Left lung (tissue), 10 donors: Measurements from ENCODE around the gene ABCA7. TPM values are rescaled to one million over a fixed set of nuclear protein-coding genes. Genes with fewer than 3 reads are reported as not detected.
"Not testable (repeated sequence)": the region's sequence is repeated elsewhere in the genome, so short reads cannot be mapped to it uniquely, and the experiment has no call there.

Source experiments
- ATAC-seq: fragments of 200-7000 bp; cut with Tn5 transposase; one replicate; pipeline ENCODE4 v1.9.1; 2020; ENCODE audit warnings: moderate library complexity
- DNase-seq, 4 donors: peaks; one replicate each; pipeline ENCODE4 v3.0.0-alpha.2; 2013 to 2020
- H3K27ac ChIP-seq, 2 donors: fragments of 200-600 bp; sonication (generic) in 1 of 2; one replicate each; pipeline versions ENCODE4 v1.5.0 to v1.8.0; 2020 to 2021
- H3K27me3 ChIP-seq, 2 donors: fragments of 200-600 bp; sonication (generic) in 1 of 2; one replicate each; pipeline versions ENCODE4 v1.5.0 to v1.8.0; 2020 to 2021
- H3K36me3 ChIP-seq, 2 donors: fragments of 200-600 bp; sonication (generic) in 1 of 2; one replicate each; pipeline versions ENCODE4 v1.5.0 to v1.8.0; 2020 to 2021
- H3K4me1 ChIP-seq, 2 donors: fragments of 200-600 bp; one replicate each; pipeline ENCODE4 v1.8.0; 2021
- H3K4me3 ChIP-seq, 2 donors: fragments of 200-600 bp; sonication (generic) in 1 of 2; one replicate each; pipeline versions ENCODE4 v1.5.0 to v1.8.0; 2020 to 2021; ENCODE audit warnings: mild to moderate bottlenecking in 1 of 2
- H3K9me3 ChIP-seq, 2 donors: fragments of 200-600 bp; sonication (generic) in 1 of 2; one replicate each; pipeline versions ENCODE4 v1.5.0 to v1.8.0; 2020 to 2021
- intact Hi-C, 2 donors: fragments of 100-400 bp; cut with DNase I; formaldehyde crosslinking; loops; one replicate each; pipeline versions ENCODE4 v1.11.2 to v1.14.2; 2022
- polyA plus RNA-seq, 6 donors: library from polyadenylated mRNA; unstranded; fragments of 120-200 nt; gene quantifications; one replicate each; pipeline ENCODE4 v1.2.1, GENCODE V29; 2013; ENCODE audit not compliant: insufficient read length in 6 of 6
- total RNA-seq, 2 donors: library from RNA; stranded (reverse); fragmentation: NEBNext Ultra II Directional; extraction: Animal tissue kit (Norgen Biotek cat#: 25700); gene quantifications; one replicate each; pipeline ENCODE4 v1.2.1, GENCODE V29; 2021
- TF ChIP-seq, protein P1 (sequence below), 2 donors: fragments of 200-600 bp; sonication (generic) in 1 of 2; IDR thresholded peaks; one replicate each; pipeline versions ENCODE4 v1.5.0 to v1.8.0; 2021; ENCODE audit warnings: antibody characterized with exemption in 2 of 2
- donor health status: DM: no; HTN: yes; CAD: no.
- donor health status: DM: no; HTN: no; CAD: no.

The ABCA7 gene
- total and polyA plus RNA-seq, 8 donors = 3.3 to 52.2 (median 4.9) TPM

DNA sequence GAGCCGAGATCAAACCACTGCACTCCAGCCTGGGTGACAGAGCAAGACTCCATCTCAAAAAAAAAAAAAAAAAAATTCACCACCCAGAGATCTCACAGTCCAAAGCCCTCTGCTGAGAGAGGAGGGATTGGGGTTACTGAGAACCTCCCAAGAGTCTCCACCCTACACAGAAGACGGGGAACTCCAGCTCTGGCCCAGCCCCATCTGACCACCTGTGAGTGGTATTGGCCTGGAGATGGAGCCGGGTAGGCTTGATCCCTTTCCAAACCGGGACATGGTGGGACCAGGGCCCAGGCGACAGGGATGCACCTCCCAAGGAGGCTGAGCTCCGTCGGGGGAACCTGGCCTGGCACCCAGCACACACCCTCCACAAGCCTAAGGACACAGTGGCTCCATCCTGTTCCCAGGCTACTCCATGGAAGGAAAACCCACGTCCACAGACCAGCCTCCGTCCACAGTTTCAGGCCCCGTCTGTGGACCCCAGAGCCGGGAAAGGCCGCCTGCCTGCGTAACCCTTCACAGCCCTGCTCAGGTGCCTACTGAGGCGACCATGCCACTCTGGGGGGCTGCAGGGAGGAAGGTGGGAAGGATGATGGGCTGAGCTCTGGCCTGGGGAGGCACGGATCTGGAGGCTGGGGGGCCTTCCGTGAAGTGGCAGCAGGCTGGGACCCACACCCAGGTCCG is 20.8 kb upstream of the ABCA7 start:
- intact Hi-C loops = no loop called here
- Histone ChIP-seq H3K27ac (no peak overlapping the region), H3K9me3 (no peaks in the 10 kb centered on the region), H3K4me1 (peaks cover 49 to 74% of the 10 kb centered on the region in 2 donors), H3K4me3 (peak overlapping the region; percentile 71 to 91), H3K27me3 (no peaks in the 10 kb centered on the region), H3K36me3 (peaks cover 0 to 26% of the 10 kb centered on the region in 2 donors)
- ATAC-seq (no peak), DNase-seq (peak in 1 of 4 donors; percentile 67)
- TF ChIP-seq, protein P1, sequence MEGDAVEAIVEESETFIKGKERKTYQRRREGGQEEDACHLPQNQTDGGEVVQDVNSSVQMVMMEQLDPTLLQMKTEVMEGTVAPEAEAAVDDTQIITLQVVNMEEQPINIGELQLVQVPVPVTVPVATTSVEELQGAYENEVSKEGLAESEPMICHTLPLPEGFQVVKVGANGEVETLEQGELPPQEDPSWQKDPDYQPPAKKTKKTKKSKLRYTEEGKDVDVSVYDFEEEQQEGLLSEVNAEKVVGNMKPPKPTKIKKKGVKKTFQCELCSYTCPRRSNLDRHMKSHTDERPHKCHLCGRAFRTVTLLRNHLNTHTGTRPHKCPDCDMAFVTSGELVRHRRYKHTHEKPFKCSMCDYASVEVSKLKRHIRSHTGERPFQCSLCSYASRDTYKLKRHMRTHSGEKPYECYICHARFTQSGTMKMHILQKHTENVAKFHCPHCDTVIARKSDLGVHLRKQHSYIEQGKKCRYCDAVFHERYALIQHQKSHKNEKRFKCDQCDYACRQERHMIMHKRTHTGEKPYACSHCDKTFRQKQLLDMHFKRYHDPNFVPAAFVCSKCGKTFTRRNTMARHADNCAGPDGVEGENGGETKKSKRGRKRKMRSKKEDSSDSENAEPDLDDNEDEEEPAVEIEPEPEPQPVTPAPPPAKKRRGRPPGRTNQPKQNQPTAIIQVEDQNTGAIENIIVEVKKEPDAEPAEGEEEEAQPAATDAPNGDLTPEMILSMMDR (IDR thresholded peaks at IDR 0.05) = no peak

DNA sequence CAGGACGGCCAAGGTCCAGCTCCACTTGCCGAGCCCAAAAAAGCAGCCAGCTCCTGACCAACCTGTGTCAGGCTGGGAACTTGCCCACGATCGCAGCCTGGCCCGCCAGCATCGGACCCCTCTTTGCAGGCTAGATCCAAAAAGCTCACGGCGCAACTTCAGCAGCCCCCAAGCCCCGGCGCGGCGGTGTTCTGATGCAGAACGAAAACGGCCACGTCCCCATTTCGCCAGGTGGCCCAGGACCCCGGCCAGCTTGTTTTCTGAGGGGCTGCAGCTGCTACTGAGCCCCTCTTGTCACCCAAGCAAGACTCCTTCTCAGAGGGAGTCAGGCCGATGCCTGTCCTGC is 20.3 kb upstream of the ABCA7 start:
- peak overlapping the region; percentile 71 to 91 for H3K4me3 ChIP-seq
- intact Hi-C loops = no loop called here
- peaks cover 49 to 75% of the 10 kb centered on the region in 2 donors for H3K4me1 ChIP-seq
- H3K36me3 ChIP-seq = peaks cover 0 to 20% of the 10 kb centered on the region in 2 donors
- TF ChIP-seq, protein P1 (IDR thresholded peaks at IDR 0.05) = no peak
- no peak overlapping the region for H3K27ac ChIP-seq
- H3K27me3 ChIP-seq = no peaks in the 10 kb centered on the region
- no peak for ATAC-seq
- DNase-seq = peak in 1 of 4 donors; percentile 80
- H3K9me3 ChIP-seq = no peaks in the 10 kb centered on the region

DNA sequence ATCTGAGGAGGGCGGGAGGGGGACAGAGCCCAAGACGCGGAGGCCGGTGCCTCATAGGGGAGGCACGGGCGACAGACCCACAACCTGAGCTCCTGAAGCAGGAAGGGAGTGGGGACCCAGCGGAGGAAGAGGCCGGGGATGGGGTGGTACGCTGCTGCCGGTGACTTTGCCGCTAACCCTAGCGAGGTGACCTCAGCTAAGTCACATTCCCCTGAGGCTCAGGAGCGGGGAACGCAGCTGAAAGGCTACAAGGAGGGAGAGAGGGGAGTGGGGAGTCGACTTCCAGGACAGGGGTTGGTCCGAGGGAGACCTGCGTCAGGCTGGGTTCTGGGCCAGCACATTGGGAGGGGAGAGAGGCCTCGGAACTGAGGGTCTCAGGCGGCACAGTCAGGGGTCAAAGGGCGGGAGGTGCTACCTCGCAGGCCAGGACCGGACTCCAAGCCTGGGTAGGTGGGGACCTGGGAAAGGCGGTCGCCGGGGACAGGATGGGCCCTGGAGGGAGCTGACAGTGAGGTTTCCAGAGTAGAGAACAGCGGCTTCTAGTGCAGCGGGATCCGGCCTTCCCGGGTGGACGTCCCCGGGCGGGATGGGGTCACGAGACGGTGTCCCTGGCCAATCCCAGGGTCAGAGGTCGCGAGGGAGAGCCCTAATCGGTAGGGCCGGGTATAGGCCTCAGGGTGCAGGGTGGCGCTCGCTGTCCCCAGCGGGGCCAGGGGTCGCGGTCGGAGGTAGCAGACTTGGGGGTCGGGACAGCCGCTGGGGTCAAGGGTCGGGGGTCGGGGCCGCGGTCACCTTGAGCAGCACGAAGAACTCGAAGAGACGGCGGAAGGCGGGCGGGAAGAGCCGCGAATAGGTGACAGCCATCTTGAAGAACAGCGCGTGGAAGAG is 19.7 kb upstream of the ABCA7 start:
- Histone ChIP-seq H3K9me3 (no peaks in the 10 kb centered on the region), H3K36me3 (peaks cover 0 to 14% of the 10 kb centered on the region in 2 donors), H3K27ac (peak overlapping the region; percentile 89 to 97), H3K4me1 (peaks cover 49 to 79% of the 10 kb centered on the region in 2 donors), H3K4me3 (peak overlapping the region; percentile 71 to 91), H3K27me3 (no peaks in the 10 kb centered on the region)
- ATAC-seq (no peak), DNase-seq (peak in 2 of 4 donors; percentile 59 to 87)
- intact Hi-C loops = no loop called here
- TF ChIP-seq, protein P1 (IDR thresholded peaks at IDR 0.05) = no peak

DNA sequence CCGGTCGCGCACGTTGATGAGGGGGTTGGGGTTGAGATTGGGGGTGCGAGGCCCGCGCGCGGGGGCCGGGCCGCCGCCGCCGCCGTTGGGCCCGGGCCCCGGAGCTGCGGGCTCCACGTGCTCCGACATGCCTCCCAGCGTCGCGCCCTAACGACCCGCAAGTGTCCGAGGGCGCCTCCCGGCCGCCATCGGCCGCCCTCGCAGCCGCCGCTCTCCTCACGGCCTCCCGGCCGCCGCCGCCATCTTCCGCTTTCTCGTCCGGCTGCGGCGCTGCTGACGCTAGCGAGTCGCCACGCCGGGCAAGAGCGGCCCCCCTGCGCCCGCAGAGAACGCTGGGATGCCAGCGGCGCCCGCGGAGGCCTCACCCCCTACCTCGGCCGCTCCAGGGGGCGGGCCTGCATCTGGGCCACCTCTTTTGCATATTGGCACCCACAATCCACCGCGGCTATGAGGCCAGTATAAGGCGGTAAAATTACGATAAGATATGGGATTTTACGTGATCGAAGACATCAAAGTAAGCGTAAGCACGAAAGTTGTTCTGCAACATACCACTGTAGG is 19.0 kb upstream of the ABCA7 start, which contains the start of gene TMEM259:
TMEM259 (minus strand) TSS at position 256 of the 558 bp plus-strand sequence; CDS start at position 129, 127 bp downstream.
- Histone ChIP-seq H3K27ac (peak within 1 kb of the TSS; percentile 89 to 97), H3K9me3 (no peaks in the 10 kb centered on the region), H3K4me1 (peaks cover 46 to 79% of the 10 kb centered on the region in 2 donors), H3K36me3 (peaks cover 0 to 7% of the 10 kb centered on the region in 2 donors), H3K4me3 (peak within 1 kb of the TSS; percentile 71 to 91), H3K27me3 (no peaks in the 10 kb centered on the region)
- TF ChIP-seq, protein P1 (IDR thresholded peaks at IDR 0.05) = no peak
- intact Hi-C loops = no loop called here
- ATAC-seq (peak; percentile 93), DNase-seq (peak; percentile 97 to 100 (median 98))

DNA sequence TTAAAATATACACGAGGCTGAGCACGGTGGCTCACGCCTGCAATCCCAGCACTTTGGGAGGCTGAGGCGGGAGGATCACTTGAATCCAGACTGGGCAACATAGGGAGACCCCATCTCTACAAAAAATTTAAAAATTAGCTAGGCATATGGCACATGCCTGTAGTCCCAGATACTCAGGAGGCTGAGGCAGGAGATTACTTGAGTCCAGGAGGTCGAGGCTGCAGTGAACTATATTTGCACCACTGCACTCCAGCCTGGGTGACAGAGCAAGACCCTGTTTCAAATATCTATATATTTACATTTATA is 16.1 kb upstream of the ABCA7 start:
- ATAC-seq, H3K9me3 ChIP-seq, H3K27ac ChIP-seq, H3K4me3 ChIP-seq, H3K27me3 ChIP-seq, H3K36me3 ChIP-seq, intact Hi-C loops, DNase-seq: not testable (repeated sequence)
- peaks cover 21 to 67% of the 10 kb centered on the region in 2 donors for H3K4me1 ChIP-seq

DNA sequence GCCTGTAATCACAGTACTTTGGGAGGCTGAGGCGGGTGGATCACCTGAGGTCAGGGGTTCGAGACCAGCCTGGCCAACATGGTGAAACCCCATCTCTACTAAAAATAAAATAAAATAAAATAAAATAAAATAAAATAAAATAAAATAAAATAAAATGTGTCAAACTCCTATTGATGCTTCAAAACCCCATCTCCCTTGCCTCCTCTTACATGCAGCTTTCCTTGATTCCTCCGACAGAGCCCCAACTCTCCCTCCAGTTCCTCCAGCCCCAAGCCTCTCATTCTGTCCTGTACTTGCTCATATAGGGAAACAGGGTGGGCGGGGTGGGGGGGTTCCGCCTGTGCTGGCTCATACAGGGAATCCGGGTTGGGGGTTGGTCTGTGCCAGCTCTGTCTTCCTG is 14.8 kb upstream of the ABCA7 start:
- DNase-seq, intact Hi-C loops, H3K9me3 ChIP-seq, H3K4me3 ChIP-seq, H3K27ac ChIP-seq, H3K27me3 ChIP-seq, H3K36me3 ChIP-seq, ATAC-seq: not testable (repeated sequence)
- H3K4me1 ChIP-seq = peaks cover 9 to 65% of the 10 kb centered on the region in 2 donors
